Mucosa of gallbladder (tissue), 1 donor: ENCODE data around the gene PRRC2B. TPM values are rescaled to one million over a fixed set of nuclear protein-coding genes. Genes with fewer than 3 reads are reported as not detected.
A peak's percentile ranks its signal among the peaks of the same experiment; 100 is the strongest.
"Not testable (repeated sequence)": the region's sequence is repeated elsewhere in the genome, so short reads cannot be mapped to it uniquely, and the experiment has no call there.

Source experiments
- DNase-seq: peaks from one replicate; pipeline ENCODE4 v3.0.0-alpha.2; 2020; ENCODE audit warnings: low spot score
- total RNA-seq: library from RNA; stranded (reverse); gene quantifications from one replicate; pipeline ENCODE4 v1.2.1, GENCODE V29; 2021
- donor health status: DM: no; HTN: no; CAD: no.

PRRC2B gene
- 261 TPM for total RNA-seq

GRCh38 chr9:131393622-131394463 is at the start of gene PRRC2B:
Gene PRRC2B (plus strand): TSS chr9:131394086. CDS start chr9:131430145, 36,059 bp downstream.
- peak; percentile 83 for DNase-seq

- not testable (repeated sequence) for DNase-seq
Measured at GRCh38 chr9:131344931-131345535, 48.9 kb upstream of the PRRC2B start.

GRCh38 chr9:131346559-131346958 is 47.3 kb upstream of the PRRC2B start:
- DNase-seq, result no peak

GRCh38 chr9:131347376-131348020 is 46.4 kb upstream of the PRRC2B start:
- DNase-seq, result no peak

GRCh38 chr9:131348631-131349521 is 45.0 kb upstream of the PRRC2B start:
- no peak for DNase-seq

GRCh38 chr9:131349522-131349880 is 44.4 kb upstream of the PRRC2B start:
- DNase-seq, result no peak

- peak; percentile 87 for DNase-seq
Measured at GRCh38 chr9:131349881-131350563, 43.9 kb upstream of the PRRC2B start.

- DNase-seq, result peak; percentile 28
Measured at GRCh38 chr9:131356479-131356878, 37.4 kb upstream of the PRRC2B start.

- no peak for DNase-seq
Measured at GRCh38 chr9:131358556-131358955, 35.3 kb upstream of the PRRC2B start.

GRCh38 chr9:131361202-131361833 is 32.6 kb upstream of the PRRC2B start:
- peak; percentile 64 for DNase-seq

- DNase-seq, result no peak
Measured at GRCh38 chr9:131365546-131365945, 28.3 kb upstream of the PRRC2B start.

GRCh38 chr9:131366761-131367401 is 27.0 kb upstream of the PRRC2B start:
- no peak for DNase-seq

- no peak for DNase-seq
Measured at GRCh38 chr9:131367450-131367849, 26.4 kb upstream of the PRRC2B start.

GRCh38 chr9:131370638-131371037 is 23.2 kb upstream of the PRRC2B start:
- DNase-seq, result no peak

GRCh38 chr9:131372599-131372973 is 21.3 kb upstream of the PRRC2B start:
- DNase-seq, result not testable (repeated sequence)

GRCh38 chr9:131374638-131375037 is 19.2 kb upstream of the PRRC2B start:
- DNase-seq, result not testable (repeated sequence)

- no peak for DNase-seq
Measured at GRCh38 chr9:131379056-131379455, 14.8 kb upstream of the PRRC2B start.

- DNase-seq, result peak; percentile 66
Measured at GRCh38 chr9:131382850-131383729, 10.8 kb upstream of the PRRC2B start.

GRCh38 chr9:131385296-131385695 is 8.6 kb upstream of the PRRC2B start:
- DNase-seq, result no peak
